Measurements from ENCODE around the gene MED12.

The MED12 gene

GRCh38 chrX:71118032-71118984, at the start of gene MED12:
Gene MED12 (plus strand): TSS chrX:71118596. CDS start chrX:71118755, 159 bp downstream.
- DNase-seq: peak; percentile 24

DNA sequence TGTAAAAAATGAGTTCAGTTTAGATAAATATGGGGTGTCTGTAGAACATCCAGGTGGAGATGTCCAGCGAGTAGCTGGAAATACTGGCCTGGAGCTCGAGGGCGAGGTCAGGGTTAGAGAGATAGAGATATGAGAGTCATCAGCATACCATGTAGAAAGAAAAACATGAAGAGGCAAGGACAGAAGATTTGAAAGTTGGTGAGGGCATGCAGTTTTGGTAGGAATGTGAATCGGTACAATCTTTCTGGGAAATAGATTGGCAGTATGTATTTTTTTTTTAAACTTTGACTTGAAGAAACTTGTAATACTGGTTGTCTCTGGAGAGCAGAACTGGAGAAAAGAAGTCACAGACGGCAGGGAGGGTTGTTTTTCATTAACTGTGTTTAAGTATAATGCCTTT, 47.9 kb upstream of the MED12 start:
- DNase-seq: no peak

- DNase-seq: no peak
These were observed 36.9 kb upstream of the MED12 start for GRCh38 chrX:71081330-71082123.

GRCh38 chrX:71082124-71082647, 36.2 kb upstream of the MED12 start:
- no peak for DNase-seq

- no peak for DNase-seq
These were observed 35.6 kb upstream of the MED12 start for GRCh38 chrX:71082822-71083221.

DNA sequence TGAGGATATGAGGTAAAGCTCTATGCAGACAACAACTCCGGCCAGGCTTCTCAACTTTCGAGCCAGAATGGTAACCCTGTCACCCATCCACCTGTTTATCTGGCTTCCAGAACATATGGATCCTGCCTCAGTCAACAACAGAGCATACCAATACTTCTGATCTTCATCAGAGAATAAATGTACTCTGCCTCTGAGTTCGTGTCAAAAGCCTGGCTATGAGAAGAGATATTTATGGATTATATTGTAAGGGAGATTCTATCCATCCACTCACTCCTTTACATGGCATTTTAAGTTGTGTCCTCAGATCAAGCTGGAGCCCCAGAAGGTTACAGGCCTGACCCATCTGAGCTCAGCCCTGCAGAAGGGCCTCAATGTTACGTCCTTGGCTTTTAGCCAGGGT, 32.5 kb upstream of the MED12 start:
- DNase-seq: no peak

GRCh38 chrX:71091263-71091662, 27.1 kb upstream of the MED12 start:
- DNase-seq: no peak

DNA sequence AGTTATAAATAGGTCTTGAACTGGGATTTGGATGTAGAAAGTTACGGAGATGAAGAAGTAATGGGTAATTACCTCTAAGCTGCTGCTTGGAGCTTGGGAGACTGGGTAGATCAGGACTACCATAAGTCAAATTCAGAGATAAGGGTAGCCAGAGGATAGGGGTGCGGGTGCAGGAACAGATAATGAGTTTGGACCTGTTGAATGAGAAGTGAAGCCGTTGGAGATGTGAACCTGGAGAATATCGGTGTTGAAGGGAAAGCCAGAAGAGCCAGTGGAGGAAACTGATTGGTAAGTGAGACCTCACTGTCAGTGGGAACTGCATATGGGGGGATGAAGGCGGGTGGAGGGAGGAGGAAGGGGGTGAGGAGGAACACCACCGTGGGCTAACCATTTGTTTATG, 23.4 kb upstream of the MED12 start:
- no peak for DNase-seq

DNA sequence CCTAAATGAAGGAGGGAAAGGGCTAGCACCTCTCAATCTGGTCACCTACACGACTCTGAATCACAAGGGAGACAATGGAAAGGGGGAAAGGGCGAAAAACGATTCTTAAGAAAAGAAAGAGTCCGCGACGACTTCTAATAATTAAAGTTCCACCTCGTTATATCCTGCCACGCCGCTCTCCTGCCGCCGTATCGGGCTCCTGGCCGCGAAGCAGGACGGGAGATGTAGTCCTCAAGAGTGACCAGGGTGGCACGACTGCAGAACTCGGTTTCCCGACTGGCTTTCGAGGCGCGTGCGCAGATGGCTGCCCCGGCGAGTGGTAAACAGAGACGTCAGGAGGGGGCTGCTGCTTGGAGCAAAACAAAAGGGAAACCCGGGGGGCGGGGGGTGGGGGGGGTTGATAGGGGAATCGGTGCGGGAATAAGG, 22.8 kb upstream of the MED12 start, which contains the start of gene FOXO4:
Gene FOXO4 (plus strand): TSS at position 297 of the 426 bp plus-strand sequence. CDS start 678 bp downstream, outside the sequence.
- DNase-seq: peak; percentile 22

DNA sequence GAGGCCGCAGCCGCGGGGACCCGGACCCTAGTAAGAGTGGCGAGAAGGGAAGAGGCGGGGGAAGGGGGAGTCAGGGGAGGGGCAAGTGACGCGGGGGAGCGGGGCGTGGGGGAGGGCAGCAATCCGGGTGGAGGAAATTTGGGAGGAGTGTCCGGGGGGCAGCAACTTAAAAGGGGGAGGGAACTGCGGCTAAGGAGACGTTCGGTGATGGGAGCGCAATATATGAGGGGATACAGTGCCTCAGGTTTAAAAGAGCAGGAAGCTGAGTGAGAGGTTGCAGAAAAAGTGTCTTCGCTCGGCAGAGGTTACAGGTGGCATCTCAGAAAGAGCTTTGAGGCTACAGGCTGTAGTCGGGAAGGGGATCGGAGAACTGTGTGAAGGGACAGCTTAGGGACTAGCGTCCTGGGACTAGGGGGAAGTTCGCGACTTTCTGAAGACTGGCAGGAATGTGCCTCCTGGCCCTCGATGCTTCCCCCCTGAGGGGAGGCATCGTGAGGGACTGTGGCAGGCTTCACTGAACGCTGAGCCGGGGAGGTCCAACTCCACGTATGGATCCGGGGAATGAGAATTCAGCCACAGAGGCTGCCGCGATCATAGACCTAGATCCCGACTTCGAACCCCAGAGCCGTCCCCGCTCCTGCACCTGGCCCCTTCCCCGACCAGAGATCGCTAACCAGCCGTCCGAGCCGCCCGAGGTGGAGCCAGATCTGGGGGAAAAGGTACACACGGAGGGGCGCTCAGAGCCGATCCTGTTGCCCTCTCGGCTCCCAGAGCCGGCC, 22.2 kb upstream of the MED12 start:
- DNase-seq: no peak

GRCh38 chrX:71096760-71097032, 21.7 kb upstream of the MED12 start:
- no peak for DNase-seq

GRCh38 chrX:71098302-71098701, 20.1 kb upstream of the MED12 start:
- DNase-seq: peak; percentile 0

- DNase-seq: no peak
These were observed 19.4 kb upstream of the MED12 start for GRCh38 chrX:71098951-71099506.

DNA sequence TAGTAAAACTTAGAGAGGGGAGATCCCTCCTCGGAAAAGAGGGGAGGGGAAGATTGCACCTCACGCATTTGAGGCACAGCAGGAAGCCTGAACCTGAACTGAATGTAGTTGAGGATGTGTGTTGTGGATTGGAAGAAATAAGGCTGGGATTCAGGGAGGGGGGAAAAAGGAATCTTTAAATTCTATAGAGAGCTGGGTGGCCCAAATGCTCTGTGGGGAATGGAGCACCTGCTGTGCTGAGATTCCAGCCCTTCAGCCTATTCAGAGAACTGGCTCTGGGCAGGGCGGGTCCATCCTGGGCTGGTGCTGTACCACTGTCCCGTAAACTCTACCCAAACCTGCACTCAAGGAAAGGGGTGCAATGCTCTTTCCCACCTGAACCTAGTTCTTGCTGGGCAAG, 18.7 kb upstream of the MED12 start:
- no peak for DNase-seq

DNA sequence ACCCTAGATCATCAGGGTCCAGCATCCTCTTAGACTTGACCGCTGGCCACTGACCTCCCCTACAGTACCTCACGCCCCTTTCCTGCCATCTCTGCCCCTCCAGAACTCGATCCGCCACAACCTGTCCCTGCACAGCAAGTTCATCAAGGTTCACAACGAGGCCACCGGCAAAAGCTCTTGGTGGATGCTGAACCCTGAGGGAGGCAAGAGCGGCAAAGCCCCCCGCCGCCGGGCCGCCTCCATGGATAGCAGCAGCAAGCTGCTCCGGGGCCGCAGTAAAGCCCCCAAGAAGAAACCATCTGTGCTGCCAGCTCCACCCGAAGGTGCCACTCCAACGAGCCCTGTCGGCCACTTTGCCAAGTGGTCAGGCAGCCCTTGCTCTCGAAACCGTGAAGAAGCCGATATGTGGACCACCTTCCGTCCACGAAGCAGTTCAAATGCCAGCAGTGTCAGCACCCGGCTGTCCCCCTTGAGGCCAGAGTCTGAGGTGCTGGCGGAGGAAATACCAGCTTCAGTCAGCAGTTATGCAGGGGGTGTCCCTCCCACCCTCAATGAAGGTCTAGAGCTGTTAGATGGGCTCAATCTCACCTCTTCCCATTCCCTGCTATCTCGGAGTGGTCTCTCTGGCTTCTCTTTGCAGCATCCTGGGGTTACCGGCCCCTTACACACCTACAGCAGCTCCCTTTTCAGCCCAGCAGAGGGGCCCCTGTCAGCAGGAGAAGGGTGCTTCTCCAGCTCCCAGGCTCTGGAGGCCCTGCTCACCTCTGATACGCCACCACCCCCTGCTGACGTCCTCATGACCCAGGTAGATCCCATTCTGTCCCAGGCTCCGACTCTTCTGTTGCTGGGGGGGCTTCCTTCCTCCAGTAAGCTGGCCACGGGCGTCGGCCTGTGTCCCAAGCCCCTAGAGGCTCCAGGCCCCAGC, 17.6 kb upstream of the MED12 start:
- no peak for DNase-seq

DNA sequence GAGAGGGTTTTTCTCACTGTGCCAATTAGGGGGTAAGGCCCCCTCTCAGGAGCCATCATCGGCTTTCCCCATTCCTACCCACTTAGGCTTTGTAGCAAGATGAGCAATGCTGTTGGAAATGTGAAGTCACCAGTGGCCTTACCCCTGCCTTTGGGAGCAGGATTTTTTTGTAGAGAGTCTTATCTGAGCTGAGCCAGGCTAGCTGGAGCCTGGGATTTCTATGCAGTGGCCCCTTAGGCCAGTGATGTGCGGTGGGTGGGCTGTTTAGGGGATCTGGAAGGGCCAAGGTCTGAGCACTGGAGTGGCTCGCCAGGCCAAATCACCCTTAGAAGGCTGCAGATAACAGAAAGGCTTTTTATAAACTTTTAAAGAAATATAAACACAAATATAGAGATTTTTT, 16.1 kb upstream of the MED12 start:
- DNase-seq: no peak

DNA sequence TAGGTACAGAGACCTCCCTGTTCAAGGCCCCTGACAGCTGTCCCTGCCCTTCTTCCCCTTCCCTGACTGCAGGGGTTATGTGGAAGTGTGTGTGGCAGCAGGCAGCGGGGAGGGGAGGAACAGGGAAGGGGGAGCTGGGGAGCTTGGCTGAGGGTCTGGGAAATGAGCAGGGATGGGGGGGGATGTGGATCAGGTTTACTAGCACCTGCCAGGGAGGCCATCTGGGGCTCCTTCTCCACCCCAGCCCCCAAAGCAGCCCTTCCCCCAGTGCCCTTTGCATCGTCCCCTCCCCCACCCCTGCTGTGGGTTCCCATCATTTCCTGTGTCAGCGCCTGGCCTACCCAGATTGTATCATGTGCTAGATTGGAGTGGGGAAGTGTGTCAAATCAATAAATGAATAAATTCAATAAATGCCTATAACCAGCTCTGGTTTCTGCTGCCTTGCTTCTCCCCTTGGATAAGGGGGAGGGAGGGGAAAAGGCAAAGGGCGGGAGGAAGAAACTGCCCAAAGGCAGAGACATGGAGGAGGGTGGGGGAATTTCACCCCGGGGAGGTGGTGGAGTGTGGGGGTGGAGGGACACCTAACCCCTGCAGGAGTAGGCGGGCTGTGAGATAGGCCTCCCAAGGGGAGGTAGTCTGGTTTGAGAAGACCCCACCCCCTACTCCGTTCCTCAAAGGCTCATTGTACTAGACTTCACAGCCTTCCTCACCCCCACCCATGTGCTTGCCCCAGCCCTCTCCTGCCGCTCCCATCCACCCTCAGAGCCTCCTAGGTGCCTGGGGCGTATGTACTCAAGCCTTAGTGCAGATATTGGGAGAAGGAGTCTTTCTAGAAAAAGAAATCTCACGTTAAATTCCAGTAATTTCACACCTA, 15.0 kb upstream of the MED12 start:
- no peak for DNase-seq

- DNase-seq: no peak
These were observed 12.8 kb upstream of the MED12 start for GRCh38 chrX:71105628-71106027.

GRCh38 chrX:71106427-71106826, 12.0 kb upstream of the MED12 start, which contains the start of gene CXorf65:
Gene CXorf65 (minus strand): TSS chrX:71106740. CDS start chrX:71106556, 184 bp downstream.
- no peak for DNase-seq

GRCh38 chrX:71107245-71107644, 11.2 kb upstream of the MED12 start:
- no peak for DNase-seq
